SK-N-SH treated with all-trans-retinoic acid at 6 μM for 48 hours (cell line): ENCODE measurements around the gene EEF1AKMT4.

Experiments
- ATAC-seq: fragments of 200-7000 bp; cut with Tn5 transposase; 3 replicates; pipeline ENCODE4 v1.9.1; 2020; ENCODE audit warnings: mild to moderate bottlenecking, moderate library complexity
- ARNTL ChIP-seq: fragments of 450-650 bp; formaldehyde crosslinking; IDR thresholded peaks from 2 replicates; pipeline ENCODE4 v1.5.0; 2020; ENCODE audit warnings: low read depth, mild to moderate bottlenecking, moderate library complexity, borderline replicate concordance
- BACH2 ChIP-seq: fragments of 250-450 bp; sonication (Bioruptor Pico); IDR thresholded peaks from 2 replicates; pipeline ENCODE4 v1.9.0; 2021; ENCODE audit warnings: mild to moderate bottlenecking, borderline replicate concordance
- CREB5 ChIP-seq: fragments of 250-450 bp; sonication (Bioruptor Pico); IDR thresholded peaks from 2 replicates; pipeline ENCODE4 v1.5.1; 2020; ENCODE audit warnings: low read depth, mild to moderate bottlenecking, moderate library complexity
- CSDC2 ChIP-seq: fragments of 250-450 bp; sonication (Bioruptor Pico); IDR thresholded peaks from 2 replicates; pipeline ENCODE4 v1.5.0; 2020; ENCODE audit warnings: mild to moderate bottlenecking, moderate library complexity
- CSRNP3 ChIP-seq: fragments of 250-450 bp; sonication (Bioruptor Pico); IDR thresholded peaks from 2 replicates; pipeline ENCODE4 v1.5.1; 2021; ENCODE audit warnings: mild to moderate bottlenecking, moderate library complexity
- GLIS3 ChIP-seq: fragments of 250-450 bp; sonication (Bioruptor Pico); IDR thresholded peaks from 2 replicates; pipeline ENCODE4 v1.5.0; 2020; ENCODE audit warnings: mild to moderate bottlenecking, moderate library complexity
- ISL1 ChIP-seq: fragments of 250-450 bp; sonication (Bioruptor Pico); IDR thresholded peaks from 2 replicates; pipeline ENCODE4 v2.1.2; 2022; ENCODE audit warnings: mild to moderate bottlenecking, moderate library complexity
- OSR1 ChIP-seq: fragments of 250-450 bp; sonication (Bioruptor Pico); IDR thresholded peaks from 2 replicates; pipeline ENCODE4 v1.8.0; 2022; ENCODE audit warnings: moderate library complexity, mild to moderate bottlenecking, inconsistent platforms
- PATZ1 ChIP-seq: fragments of 250-450 bp; sonication (Bioruptor Pico); IDR thresholded peaks from 2 replicates; pipeline ENCODE4 v1.8.0; 2020; ENCODE audit warnings: mild to moderate bottlenecking, moderate library complexity, borderline replicate concordance
- POU6F1 ChIP-seq: fragments of 250-450 bp; sonication (Bioruptor Pico); IDR thresholded peaks from 2 replicates; pipeline ENCODE4 v1.8.0; 2021; ENCODE audit warnings: low read depth, mild to moderate bottlenecking, moderate library complexity, borderline replicate concordance
- SNAI2 ChIP-seq: fragments of 250-450 bp; sonication (Bioruptor Pico); IDR thresholded peaks from 2 replicates; pipeline ENCODE4 v1.5.0; 2020; ENCODE audit warnings: mild to moderate bottlenecking, moderate library complexity
- TCF4 ChIP-seq: fragments of 250-450 bp; sonication (Bioruptor Pico); IDR thresholded peaks from 2 replicates; pipeline ENCODE4 v1.8.0; 2021; ENCODE audit warnings: mild to moderate bottlenecking, moderate library complexity, borderline replicate concordance
- TOX ChIP-seq: fragments of 250-450 bp; sonication (Bioruptor Pico); IDR thresholded peaks from 2 replicates; pipeline ENCODE4 v1.8.0; 2021; ENCODE audit warnings: mild to moderate bottlenecking, moderate library complexity, borderline replicate concordance
- TSHZ2 ChIP-seq: fragments of 250-450 bp; sonication (Bioruptor Pico); IDR thresholded peaks from 2 replicates; pipeline ENCODE4 v1.5.0; 2020; ENCODE audit warnings: mild to moderate bottlenecking, moderate library complexity
- ZFP30 ChIP-seq: fragments of 450-650 bp; formaldehyde crosslinking; IDR thresholded peaks from 2 replicates; pipeline ENCODE4 v1.5.0; 2022; ENCODE audit warnings: mild to moderate bottlenecking, moderate library complexity
- ZNF565 ChIP-seq: fragments of 450-650 bp; formaldehyde crosslinking; conservative IDR thresholded peaks from 2 replicates; pipeline ENCODE4 v1.5.0; 2020; ENCODE audit warnings: low read depth, mild to moderate bottlenecking, moderate library complexity

The EEF1AKMT4 gene

GRCh38 chr3:184259396-184259877 is 10.0 kb downstream of the EEF1AKMT4 start (continued):
- TF ChIP-seq PATZ1 = no peak
- TF ChIP-seq CSRNP3 = no peak
- TF ChIP-seq ISL1 (CRISPR knock-in tag) = no peak
- TF ChIP-seq ARNTL = no peak
- no peak for TF ChIP-seq OSR1
- TF ChIP-seq, all 23 proteins: peak for 0

- peak; percentile 32 for ATAC-seq
- TF ChIP-seq CREB5 = no peak
- TF ChIP-seq ZNF565 (CRISPR knock-in tag) = no peak
- no peak for TF ChIP-seq TOX (CRISPR knock-in tag)
- no peak for TF ChIP-seq GLIS3 (CRISPR knock-in tag)
- TF ChIP-seq CSDC2 (CRISPR knock-in tag) = no peak
- no peak for TF ChIP-seq BACH2 (CRISPR knock-in tag)
- no peak for TF ChIP-seq ZFP30 (CRISPR knock-in tag)
- TF ChIP-seq PATZ1 = no peak
- no peak for TF ChIP-seq TSHZ2
- no peak for TF ChIP-seq POU6F1 (CRISPR knock-in tag)
- TF ChIP-seq CSRNP3 = no peak
- no peak for TF ChIP-seq TCF4 (CRISPR knock-in tag)
- no peak for TF ChIP-seq SNAI2
These were observed 10.6 kb downstream of the EEF1AKMT4 start for GRCh38 chr3:184259878-184260723.
